A673 (cell line): ENCODE data around the gene SCYL1. TPM values are rescaled to one million over a fixed set of nuclear protein-coding genes. Genes with fewer than 3 reads are reported as not detected.

Source experiments
- BruUV-seq: library from RNA; stranded (reverse); fragments of 400-500 nt; replicated peaks from 2 replicates; lab custom pipeline; 2021; lab: Mats Ljungman, UMichigan
- CTCF ChIA-PET: fragments of 300-600 bp; sonication (Branson Sonifier 250); formaldehyde crosslinking; loops from one replicate; lab custom pipeline; 2022; ENCODE audit warnings: antibody characterized with exemption; lab: Charles Lee
- POLR2A ChIA-PET: fragments of 300-600 bp; sonication (Branson Sonifier 250); formaldehyde crosslinking; loops from one replicate; lab custom pipeline; 2022; ENCODE audit warnings: antibody characterized with exemption; ENCODE audit not compliant: low non-redundant PET; lab: Charles Lee
- DNase-seq: peaks from one replicate; pipeline ENCODE4 v3.0.0-alpha.2; 2015; ENCODE audit warnings: low spot score
- H3K27ac ChIP-seq: fragments of 200-600 bp; sonication (generic); 2 replicates; pipeline ENCODE4 v1.5.1; 2016; ENCODE audit warnings: mixed run types, low read depth, mild to moderate bottlenecking, mixed read lengths, antibody characterized with exemption, low read length; ENCODE audit not compliant: poor library complexity, severe bottlenecking
- H3K27me3 ChIP-seq: fragments of 200-600 bp; sonication (generic); replicated peaks from 2 replicates; pipeline ENCODE4 v1.6.1; 2017; ENCODE audit warnings: mixed run types, low read depth, mild to moderate bottlenecking, mixed read lengths, antibody characterized with exemption, low read length; ENCODE audit not compliant: insufficient read depth, poor library complexity
- H3K36me3 ChIP-seq: fragments of 200-600 bp; sonication (generic); 2 replicates; pipeline ENCODE4 v1.6.1; 2016; ENCODE audit warnings: mixed run types, mild to moderate bottlenecking, mixed read lengths, antibody characterized with exemption, low read length; ENCODE audit not compliant: insufficient read depth, poor library complexity, severe bottlenecking
- H3K4me1 ChIP-seq: fragments of 200-600 bp; sonication (generic); 2 replicates; pipeline ENCODE4 v1.6.1; 2017; ENCODE audit warnings: mixed run types, mild to moderate bottlenecking, mixed read lengths, antibody characterized with exemption, low read length; ENCODE audit not compliant: insufficient read depth, poor library complexity, severe bottlenecking
- H3K4me3 ChIP-seq: fragments of 200-600 bp; sonication (generic); 2 replicates; pipeline ENCODE4 v1.5.1; 2016; ENCODE audit warnings: low read depth, mixed run types, mild to moderate bottlenecking, mixed read lengths, low read length; ENCODE audit not compliant: poor library complexity, severe bottlenecking
- H3K9me3 ChIP-seq: fragments of 200-600 bp; sonication (generic); 2 replicates; pipeline ENCODE4 v1.6.1; 2016; ENCODE audit warnings: mixed run types, low read depth, mild to moderate bottlenecking, mixed read lengths, antibody characterized with exemption, low read length; ENCODE audit not compliant: poor library complexity, severe bottlenecking
- EZH2 ChIP-seq: fragments of 200-600 bp; sonication (generic); IDR thresholded peaks from 2 replicates; pipeline ENCODE4 v1.6.1; 2017; ENCODE audit warnings: borderline replicate concordance, low read depth, mild to moderate bottlenecking, mixed read lengths, antibody characterized with exemption, low read length; ENCODE audit not compliant: poor library complexity, severe bottlenecking
- intact Hi-C: fragments of 100-400 bp; cut with micrococcal nuclease; formaldehyde crosslinking; loops from one replicate; pipeline ENCODE4 v1.10.0; 2022; ENCODE audit not compliant: unreplicated experiment
- total RNA-seq: library from RNA; stranded (reverse); gene quantifications from 2 replicates; pipeline ENCODE4 v1.2.3, GENCODE V29; 2021
- TF ChIP-seq, protein P1 (sequence below): fragments of 300-800, 200-600 bp; sonication (generic); conservative IDR thresholded peaks from 2 replicates; pipeline ENCODE4 v1.5.1; 2017; ENCODE audit warnings: low read depth, mild to moderate bottlenecking, antibody characterized with exemption, low read length, moderate library complexity, mixed read lengths

SCYL1 gene
- total RNA-seq, 1 experiment from 2014 or later: 90.6 TPM

DNA sequence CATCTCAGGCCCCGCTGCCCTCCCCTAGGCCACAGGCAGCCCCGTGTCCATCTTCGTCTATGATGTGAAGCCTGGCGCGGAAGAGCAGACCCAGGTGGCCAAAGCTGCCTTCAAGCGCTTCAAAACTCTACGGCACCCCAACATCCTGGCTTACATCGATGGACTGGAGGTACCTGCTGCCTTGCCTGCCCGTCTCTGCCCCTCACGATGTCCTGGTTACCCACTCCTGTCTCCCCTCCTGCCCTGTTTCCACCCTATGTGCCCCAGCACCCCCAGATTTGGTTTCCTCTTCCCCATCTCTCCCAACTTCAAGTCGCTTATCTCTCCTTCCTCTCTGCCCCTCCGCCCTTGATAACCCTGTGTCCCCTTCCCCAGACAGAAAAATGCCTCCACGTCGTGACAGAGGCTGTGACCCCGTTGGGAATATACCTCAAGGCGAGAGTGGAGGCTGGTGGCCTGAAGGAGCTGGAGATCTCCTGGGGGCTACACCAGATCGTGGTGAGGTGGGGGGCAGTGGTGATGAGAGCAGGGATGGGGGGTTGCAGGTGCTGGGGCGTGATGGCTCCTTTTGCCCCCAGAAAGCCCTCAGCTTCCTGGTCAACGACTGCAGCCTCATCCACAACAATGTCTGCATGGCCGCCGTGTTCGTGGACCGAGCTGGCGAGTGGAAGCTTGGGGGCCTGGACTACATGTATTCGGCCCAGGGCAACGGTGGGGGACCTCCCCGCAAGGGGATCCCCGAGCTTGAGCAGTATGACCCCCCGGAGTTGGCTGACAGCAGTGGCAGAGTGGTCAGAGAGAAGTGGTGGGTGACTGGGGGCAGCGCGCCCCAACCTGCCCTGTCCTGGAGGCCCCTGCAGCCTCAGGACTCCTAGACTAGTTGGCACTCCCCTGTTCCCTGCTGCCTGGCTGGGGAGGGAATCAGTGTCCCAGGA lies 930 bp downstream of the SCYL1 start:
- H3K9me3 ChIP-seq: no peaks in the 10 kb centered on the region
- ChIA-PET CTCF (interaction anchor here (0.6 to 1.0 kb wide), 4 partner anchors 14 to 751 kb away, joined by 3 to 4 read pairs (median 4); no protein-coding TSS in a partner anchor), POLR2A (interaction anchor here (0.6 kb wide), 1 partner anchor 47 kb away, joined by 3 read pairs; no protein-coding TSS in a partner anchor)
- no peak for DNase-seq
- BruUV-seq: TSS peak; percentile 32
- intact Hi-C loops: no loop called here
- peaks cover 23% of the 10 kb centered on the region for H3K36me3 ChIP-seq
- TF ChIP-seq EZH2: no peak
- TF ChIP-seq, protein P1, sequence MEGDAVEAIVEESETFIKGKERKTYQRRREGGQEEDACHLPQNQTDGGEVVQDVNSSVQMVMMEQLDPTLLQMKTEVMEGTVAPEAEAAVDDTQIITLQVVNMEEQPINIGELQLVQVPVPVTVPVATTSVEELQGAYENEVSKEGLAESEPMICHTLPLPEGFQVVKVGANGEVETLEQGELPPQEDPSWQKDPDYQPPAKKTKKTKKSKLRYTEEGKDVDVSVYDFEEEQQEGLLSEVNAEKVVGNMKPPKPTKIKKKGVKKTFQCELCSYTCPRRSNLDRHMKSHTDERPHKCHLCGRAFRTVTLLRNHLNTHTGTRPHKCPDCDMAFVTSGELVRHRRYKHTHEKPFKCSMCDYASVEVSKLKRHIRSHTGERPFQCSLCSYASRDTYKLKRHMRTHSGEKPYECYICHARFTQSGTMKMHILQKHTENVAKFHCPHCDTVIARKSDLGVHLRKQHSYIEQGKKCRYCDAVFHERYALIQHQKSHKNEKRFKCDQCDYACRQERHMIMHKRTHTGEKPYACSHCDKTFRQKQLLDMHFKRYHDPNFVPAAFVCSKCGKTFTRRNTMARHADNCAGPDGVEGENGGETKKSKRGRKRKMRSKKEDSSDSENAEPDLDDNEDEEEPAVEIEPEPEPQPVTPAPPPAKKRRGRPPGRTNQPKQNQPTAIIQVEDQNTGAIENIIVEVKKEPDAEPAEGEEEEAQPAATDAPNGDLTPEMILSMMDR: no peak
- H3K27ac ChIP-seq: peak overlapping the region; percentile 91
- H3K27me3 ChIP-seq: no peaks in the 10 kb centered on the region
- H3K4me3 ChIP-seq: peak overlapping the region; percentile 91
- peaks cover 14% of the 10 kb centered on the region for H3K4me1 ChIP-seq

DNA sequence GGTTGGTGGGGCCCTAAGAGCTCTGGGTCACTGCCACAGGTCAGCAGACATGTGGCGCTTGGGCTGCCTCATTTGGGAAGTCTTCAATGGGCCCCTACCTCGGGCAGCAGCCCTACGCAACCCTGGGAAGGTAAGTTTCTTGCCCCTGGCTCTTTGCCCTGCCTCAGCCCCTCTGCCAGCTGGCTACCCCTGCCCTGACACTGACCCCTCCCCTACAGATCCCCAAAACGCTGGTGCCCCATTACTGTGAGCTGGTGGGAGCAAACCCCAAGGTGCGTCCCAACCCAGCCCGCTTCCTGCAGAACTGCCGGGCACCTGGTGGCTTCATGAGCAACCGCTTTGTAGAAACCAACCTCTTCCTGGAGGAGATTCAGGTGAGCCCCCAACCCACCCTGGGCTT lies 1.9 kb downstream of the SCYL1 start:
- peaks cover 14% of the 10 kb centered on the region for H3K4me1 ChIP-seq
- intact Hi-C loops: no loop called here
- H3K27me3 ChIP-seq: no peaks in the 10 kb centered on the region
- no TSS peak for BruUV-seq
- H3K4me3 ChIP-seq: no peak overlapping the region
- H3K36me3 ChIP-seq: peaks cover 32% of the 10 kb centered on the region
- H3K9me3 ChIP-seq: no peaks in the 10 kb centered on the region
- DNase-seq: no peak
- H3K27ac ChIP-seq: no peak overlapping the region
- TF ChIP-seq, protein P1: no peak
- TF ChIP-seq EZH2: no peak
- ChIA-PET POLR2A (no interaction called here), CTCF (no interaction called here)

DNA sequence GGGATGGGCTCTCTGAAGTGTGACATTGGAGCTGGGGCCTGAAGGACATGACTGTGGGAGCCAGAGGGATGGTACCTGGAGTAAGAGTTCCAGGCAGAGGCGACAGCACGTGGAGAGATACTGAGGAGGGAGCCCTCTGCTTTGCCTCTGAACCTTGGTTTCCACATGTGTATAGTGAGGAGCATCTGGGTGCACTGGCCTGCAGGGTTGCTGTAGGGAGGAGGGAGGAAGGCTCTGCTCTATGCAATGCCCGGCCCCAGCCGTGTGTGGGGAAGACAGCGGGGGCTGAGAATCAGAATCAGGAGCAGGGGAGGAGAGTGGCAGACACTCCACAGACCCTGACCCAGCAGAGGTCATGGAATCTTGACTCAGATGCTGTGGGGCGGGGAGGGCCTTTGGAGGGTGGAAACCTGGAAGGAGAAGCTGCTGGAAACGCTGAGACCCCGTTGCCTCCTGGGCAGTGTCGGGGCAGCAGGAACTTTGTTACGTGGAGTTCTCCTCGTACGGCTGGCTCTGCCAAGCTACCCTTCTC lies 4.0 kb downstream of the SCYL1 start:
- CTCF ChIA-PET: no interaction called here
- no peak for TF ChIP-seq EZH2
- TF ChIP-seq, protein P1: no peak
- Histone ChIP-seq H3K36me3 (peaks cover 42% of the 10 kb centered on the region), H3K27ac (no peak overlapping the region), H3K27me3 (no peaks in the 10 kb centered on the region), H3K4me3 (no peak overlapping the region), H3K4me1 (peaks cover 14% of the 10 kb centered on the region), H3K9me3 (no peaks in the 10 kb centered on the region)
- POLR2A ChIA-PET: no interaction called here
- BruUV-seq: no TSS peak
- no peak for DNase-seq
- intact Hi-C loops: no loop called here
